SK-N-SH treated with all-trans-retinoic acid at 6 μM for 48 hours (cell line): ENCODE measurements around the gene THADA.
"Not testable (repeated sequence)": the region's sequence is repeated elsewhere in the genome, so short reads cannot be mapped to it uniquely, and the experiment has no call there.

Experiments used
- ATAC-seq: fragments of 200-7000 bp; cut with Tn5 transposase; 3 replicates; pipeline ENCODE4 v1.9.1; 2020; ENCODE audit warnings: mild to moderate bottlenecking, moderate library complexity
- ARNTL ChIP-seq: fragments of 450-650 bp; formaldehyde crosslinking; IDR thresholded peaks from 2 replicates; pipeline ENCODE4 v1.5.0; 2020; ENCODE audit warnings: low read depth, mild to moderate bottlenecking, moderate library complexity, borderline replicate concordance
- BACH2 ChIP-seq: fragments of 250-450 bp; sonication (Bioruptor Pico); IDR thresholded peaks from 2 replicates; pipeline ENCODE4 v1.9.0; 2021; ENCODE audit warnings: mild to moderate bottlenecking, borderline replicate concordance
- CREB5 ChIP-seq: fragments of 250-450 bp; sonication (Bioruptor Pico); IDR thresholded peaks from 2 replicates; pipeline ENCODE4 v1.5.1; 2020; ENCODE audit warnings: low read depth, mild to moderate bottlenecking, moderate library complexity
- CSDC2 ChIP-seq: fragments of 250-450 bp; sonication (Bioruptor Pico); IDR thresholded peaks from 2 replicates; pipeline ENCODE4 v1.5.0; 2020; ENCODE audit warnings: mild to moderate bottlenecking, moderate library complexity
- CSRNP3 ChIP-seq: fragments of 250-450 bp; sonication (Bioruptor Pico); IDR thresholded peaks from 2 replicates; pipeline ENCODE4 v1.5.1; 2021; ENCODE audit warnings: mild to moderate bottlenecking, moderate library complexity
- ESRRG ChIP-seq: fragments of 250-450 bp; sonication (Bioruptor Pico); IDR thresholded peaks from 2 replicates; pipeline ENCODE4 v1.6.1; 2021; ENCODE audit warnings: mild to moderate bottlenecking
- GLIS3 ChIP-seq: fragments of 250-450 bp; sonication (Bioruptor Pico); IDR thresholded peaks from 2 replicates; pipeline ENCODE4 v1.5.0; 2020; ENCODE audit warnings: mild to moderate bottlenecking, moderate library complexity
- ISL1 ChIP-seq: fragments of 250-450 bp; sonication (Bioruptor Pico); IDR thresholded peaks from 2 replicates; pipeline ENCODE4 v2.1.2; 2022; ENCODE audit warnings: mild to moderate bottlenecking, moderate library complexity
- OSR1 ChIP-seq: fragments of 250-450 bp; sonication (Bioruptor Pico); IDR thresholded peaks from 2 replicates; pipeline ENCODE4 v1.8.0; 2022; ENCODE audit warnings: moderate library complexity, mild to moderate bottlenecking, inconsistent platforms
- PATZ1 ChIP-seq: fragments of 250-450 bp; sonication (Bioruptor Pico); IDR thresholded peaks from 2 replicates; pipeline ENCODE4 v1.8.0; 2020; ENCODE audit warnings: mild to moderate bottlenecking, moderate library complexity, borderline replicate concordance
- PPARA ChIP-seq: fragments of 250-450 bp; sonication (Bioruptor Pico); IDR thresholded peaks from 2 replicates; pipeline ENCODE4 v1.5.0; 2020; ENCODE audit warnings: mild to moderate bottlenecking, borderline replicate concordance
- RARB ChIP-seq: fragments of 250-450 bp; sonication (Bioruptor Pico); IDR thresholded peaks from 2 replicates; pipeline ENCODE4 v1.8.0; 2021; ENCODE audit warnings: mild to moderate bottlenecking, moderate library complexity
- SNAI2 ChIP-seq: fragments of 250-450 bp; sonication (Bioruptor Pico); IDR thresholded peaks from 2 replicates; pipeline ENCODE4 v1.5.0; 2020; ENCODE audit warnings: mild to moderate bottlenecking, moderate library complexity
- TCF4 ChIP-seq: fragments of 250-450 bp; sonication (Bioruptor Pico); IDR thresholded peaks from 2 replicates; pipeline ENCODE4 v1.8.0; 2021; ENCODE audit warnings: mild to moderate bottlenecking, moderate library complexity, borderline replicate concordance
- TOX ChIP-seq: fragments of 250-450 bp; sonication (Bioruptor Pico); IDR thresholded peaks from 2 replicates; pipeline ENCODE4 v1.8.0; 2021; ENCODE audit warnings: mild to moderate bottlenecking, moderate library complexity, borderline replicate concordance
- TSHZ2 ChIP-seq: fragments of 250-450 bp; sonication (Bioruptor Pico); IDR thresholded peaks from 2 replicates; pipeline ENCODE4 v1.5.0; 2020; ENCODE audit warnings: mild to moderate bottlenecking, moderate library complexity
- ZC3H10 ChIP-seq: fragments of 250-450 bp; sonication (Bioruptor Pico); IDR thresholded peaks from 2 replicates; pipeline ENCODE4 v1.5.1; 2021; ENCODE audit warnings: mild to moderate bottlenecking, moderate library complexity
- ZFP3 ChIP-seq: fragments of 250-450 bp; sonication (Bioruptor Pico); IDR thresholded peaks from 2 replicates; pipeline ENCODE4 v1.5.0; 2020; ENCODE audit warnings: mild to moderate bottlenecking, moderate library complexity
- ZFP30 ChIP-seq: fragments of 450-650 bp; formaldehyde crosslinking; IDR thresholded peaks from 2 replicates; pipeline ENCODE4 v1.5.0; 2022; ENCODE audit warnings: mild to moderate bottlenecking, moderate library complexity
- ZNF565 ChIP-seq: fragments of 450-650 bp; formaldehyde crosslinking; conservative IDR thresholded peaks from 2 replicates; pipeline ENCODE4 v1.5.0; 2020; ENCODE audit warnings: low read depth, mild to moderate bottlenecking, moderate library complexity
- ZNF70 ChIP-seq: fragments of 450-650 bp; formaldehyde crosslinking; IDR thresholded peaks from 2 replicates; pipeline ENCODE4 v1.5.0; 2020; ENCODE audit warnings: mild to moderate bottlenecking, moderate library complexity
- ZNF8 ChIP-seq: fragments of 450-650 bp; formaldehyde crosslinking; IDR thresholded peaks from 2 replicates; pipeline ENCODE4 v1.5.0; 2020; ENCODE audit warnings: mild to moderate bottlenecking, moderate library complexity

THADA gene

GRCh38 chr2:43448822-43449110, 147.1 kb downstream of the THADA start:
- no peak for ATAC-seq
- no peak for TF ChIP-seq ISL1 (CRISPR knock-in tag)
- TF ChIP-seq OSR1 (CRISPR knock-in tag) = no peak
- TF ChIP-seq TOX (CRISPR knock-in tag) = no peak
- no peak for TF ChIP-seq TCF4
- no peak for TF ChIP-seq ZNF565 (CRISPR knock-in tag)
- TF ChIP-seq RARB (CRISPR knock-in tag) = no peak
- TF ChIP-seq ZFP30 (CRISPR knock-in tag) = no peak
- no peak for TF ChIP-seq ESRRG (CRISPR knock-in tag)
- TF ChIP-seq ZFP3 (CRISPR knock-in tag) = no peak
- TF ChIP-seq ARNTL (CRISPR knock-in tag) = no peak
- TF ChIP-seq BACH2 (CRISPR knock-in tag) = no peak
- TF ChIP-seq SNAI2 (CRISPR knock-in tag) = no peak
- TF ChIP-seq ZC3H10 (CRISPR knock-in tag) = no peak
- TF ChIP-seq ZNF70 (CRISPR knock-in tag) = no peak
- no peak for TF ChIP-seq TSHZ2 (CRISPR knock-in tag)
- no peak for TF ChIP-seq CSRNP3 (CRISPR knock-in tag)
- TF ChIP-seq CSDC2 = no peak
- TF ChIP-seq PATZ1 (CRISPR knock-in tag) = no peak
- TF ChIP-seq GLIS3 (CRISPR knock-in tag) = no peak
- TF ChIP-seq CREB5 (CRISPR knock-in tag) = no peak

- no peak for ATAC-seq
- TF ChIP-seq TOX (CRISPR knock-in tag) (no peak), TCF4 (no peak), ZNF565 (CRISPR knock-in tag) (no peak), ZNF8 (CRISPR knock-in tag) (no peak)
These were observed 147.6 kb downstream of the THADA start for GRCh38 chr2:43448011-43448821.

GRCh38 chr2:43446755-43447154, 149.1 kb downstream of the THADA start:
- ATAC-seq = not testable (repeated sequence)

- TF ChIP-seq ISL1 (CRISPR knock-in tag) (no peak), CSDC2 (no peak), PPARA (no peak), ZNF70 (CRISPR knock-in tag) (no peak), SNAI2 (CRISPR knock-in tag) (no peak)
- no peak for ATAC-seq
These were observed 150.1 kb downstream of the THADA start for GRCh38 chr2:43445781-43446180.
